ENCODE data around the gene ATP1B1.

GRCh38 chr1:169175461-169175860 is 69.0 kb downstream of the ATP1B1 start:
- TF ChIP-seq CTCF (IDR thresholded peaks at IDR 0.05) (no peak), POLR2A (IDR thresholded peaks at IDR 0.05) (no peak)
